NB4 (cell line): ENCODE measurements around the gene HOXA13.

ENCODE experiments used
- CTCF ChIP-seq: IDR thresholded peaks from one replicate; pipeline ENCODE4 v1.5.1; 2012; ENCODE audit warnings: low read depth, low read length
- POLR2A ChIP-seq: IDR thresholded peaks from 2 replicates; pipeline ENCODE4 v1.6.1; 2011; ENCODE audit warnings: mild to moderate bottlenecking; ENCODE audit not compliant: insufficient read length; ENCODE audit errors: extremely low read depth
- TF ChIP-seq, protein P1 (sequence below): IDR thresholded peaks from 2 replicates; pipeline ENCODE4 v1.6.1; 2011; ENCODE audit warnings: low read depth, low read length

DNA sequence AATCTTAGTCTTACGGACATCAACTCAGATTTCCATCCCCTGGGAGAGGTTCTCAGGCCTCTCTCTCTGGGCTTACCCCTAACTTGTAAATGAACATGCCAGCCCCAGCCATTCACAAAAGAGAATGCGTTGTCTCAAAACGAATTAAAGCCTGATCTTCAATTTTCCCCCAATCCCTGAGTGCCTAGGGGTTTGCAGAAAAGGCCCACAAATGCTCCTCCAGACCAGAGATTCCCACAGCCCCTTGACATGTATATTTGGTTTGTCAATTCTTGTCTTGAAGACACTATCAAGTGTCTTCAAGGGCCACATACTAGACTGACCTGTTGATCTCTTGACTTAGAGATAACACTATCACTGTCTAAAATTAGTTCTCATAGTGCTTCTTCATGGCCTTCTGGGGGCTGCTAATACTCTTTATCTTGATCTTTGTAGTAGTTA is 11.9 kb upstream of the HOXA13 start:
- TF ChIP-seq CTCF (no peak), POLR2A (no peak)
- TF ChIP-seq, protein P1, sequence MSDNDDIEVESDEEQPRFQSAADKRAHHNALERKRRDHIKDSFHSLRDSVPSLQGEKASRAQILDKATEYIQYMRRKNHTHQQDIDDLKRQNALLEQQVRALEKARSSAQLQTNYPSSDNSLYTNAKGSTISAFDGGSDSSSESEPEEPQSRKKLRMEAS = no peak
